ENCODE data around the gene BMP4. TPM values are rescaled to one million over a fixed set of nuclear protein-coding genes. Genes with fewer than 3 reads are reported as not detected.

The BMP4 gene
- total and polyA plus RNA-seq, 5 donors from 2014 or later, result 0.29 TPM; not detected in 4

GRCh38 chr14:53948205-53948884 lies 8.3 kb downstream of the BMP4 start:
- Mint-ChIP-seq H3K4me3 (peak overlapping the region in 1 of 4 donors; percentile 13), H3K9me3 (peaks cover 0 to 2% (median 0%) of the 10 kb centered on the region in 7 donors), H3K36me3 (no peaks in the 10 kb centered on the region), H3K4me1 (peaks cover 0 to 9% (median 2%) of the 10 kb centered on the region in 4 donors), H3K27ac (no peak overlapping the region), H3K27me3 (peaks cover 70% of the 10 kb centered on the region)
- H3K9me3 ChIP-seq (ENCODE audit: control insufficient read depth in 2 of 2, low read length in 2 of 2), result no peaks in the 10 kb centered on the region
- no peak overlapping the region for H3K4me3 ChIP-seq (ENCODE audit: low read depth, low read length)
- DNase-seq, result no peak
- H3K27me3 ChIP-seq (ENCODE audit: control insufficient read depth, insufficient read depth, low read length), result peaks cover 14% of the 10 kb centered on the region
- ATAC-seq (ENCODE audit: low read depth in 2 of 2), result no peak
- H3K27ac ChIP-seq (ENCODE audit: insufficient read depth, low read length, poor library complexity, severe bottlenecking), result no peak overlapping the region
- H3K4me1 ChIP-seq (ENCODE audit: control insufficient read depth, insufficient read depth, low read length, poor library complexity, severe bottlenecking), result peaks cover 4% of the 10 kb centered on the region
- H3K36me3 ChIP-seq (ENCODE audit: control insufficient read depth, insufficient read depth, low read length), result no peaks in the 10 kb centered on the region

DNA sequence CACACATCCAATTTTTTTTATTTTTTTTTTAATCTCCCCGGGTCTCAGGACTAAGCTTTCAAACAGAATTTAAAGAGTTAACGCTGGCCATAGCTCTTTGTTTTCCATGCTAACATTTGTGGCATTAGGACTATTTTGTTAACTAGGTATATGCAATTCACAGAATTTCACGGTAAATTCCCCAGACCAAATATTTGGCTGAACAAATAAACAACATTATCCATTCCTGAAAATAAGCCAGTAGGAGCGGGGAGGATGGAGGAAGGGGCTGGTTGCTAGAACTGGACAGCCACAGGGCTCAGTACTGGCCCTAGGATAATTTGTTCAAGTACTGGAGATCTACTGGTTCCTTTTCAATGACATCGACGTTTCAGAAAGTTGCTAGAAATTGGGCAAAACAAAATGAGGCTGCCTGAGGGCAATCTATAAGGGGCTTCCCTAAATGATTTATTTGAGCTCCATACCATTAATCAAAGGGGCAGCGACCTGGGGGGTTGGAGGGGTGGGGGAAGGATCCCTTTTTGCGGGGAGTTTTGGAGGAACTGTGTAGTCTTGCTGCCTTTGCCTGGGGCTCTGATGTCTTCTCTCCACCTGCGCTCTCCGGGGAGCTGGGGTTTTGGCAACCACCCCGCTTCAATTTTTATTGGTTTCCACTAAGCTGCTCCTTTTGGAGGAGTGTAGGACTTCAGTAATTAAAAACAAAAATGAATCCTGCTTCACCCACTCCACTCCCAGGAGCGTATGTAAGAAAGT lies 9.0 kb downstream of the BMP4 start:
- no peak for DNase-seq
- H3K9me3 ChIP-seq (ENCODE audit: control insufficient read depth in 2 of 2, low read length in 2 of 2), result no peaks in the 10 kb centered on the region
- H3K27ac ChIP-seq (ENCODE audit: insufficient read depth, low read length, poor library complexity, severe bottlenecking), result no peak overlapping the region
- Mint-ChIP-seq H3K4me1 (peaks cover 0 to 3% (median 0%) of the 10 kb centered on the region in 4 donors), H3K27ac (peak overlapping the region in 1 of 3 donors; percentile 52), H3K36me3 (no peaks in the 10 kb centered on the region), H3K27me3 (peaks cover 64% of the 10 kb centered on the region), H3K9me3 (peaks cover 0 to 2% (median 0%) of the 10 kb centered on the region in 7 donors), H3K4me3 (peak overlapping the region in 1 of 4 donors; percentile 13)
- H3K4me1 ChIP-seq (ENCODE audit: control insufficient read depth, insufficient read depth, low read length, poor library complexity, severe bottlenecking), result no peaks in the 10 kb centered on the region
- H3K36me3 ChIP-seq (ENCODE audit: control insufficient read depth, insufficient read depth, low read length), result no peaks in the 10 kb centered on the region
- peaks cover 14% of the 10 kb centered on the region for H3K27me3 ChIP-seq (ENCODE audit: control insufficient read depth, insufficient read depth, low read length)
- H3K4me3 ChIP-seq (ENCODE audit: low read depth, low read length), result no peak overlapping the region
- no peak for ATAC-seq (ENCODE audit: low read depth in 2 of 2)

DNA sequence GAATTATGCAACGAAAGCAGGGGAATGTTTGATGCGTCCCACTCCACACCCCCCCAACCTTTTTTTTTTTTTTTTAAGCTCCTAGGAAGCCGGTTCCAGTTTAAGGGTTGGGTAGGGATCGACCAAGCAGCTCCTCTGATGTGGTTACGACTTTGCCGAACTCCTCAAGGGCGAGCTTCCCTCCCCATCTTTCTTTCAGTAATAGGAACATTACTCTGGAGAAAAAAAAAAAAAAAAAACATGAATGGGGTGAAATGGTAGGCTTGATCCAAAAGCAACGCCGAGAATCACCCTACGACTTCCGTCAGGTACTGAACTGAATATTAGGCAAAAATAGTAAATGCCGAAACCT lies 9.6 kb downstream of the BMP4 start:
- Histone ChIP-seq H3K4me3 (ENCODE audit: low read depth, low read length) (no peak overlapping the region), H3K27ac (ENCODE audit: insufficient read depth, low read length, poor library complexity, severe bottlenecking) (no peak overlapping the region), H3K4me1 (ENCODE audit: control insufficient read depth, insufficient read depth, low read length, poor library complexity, severe bottlenecking) (no peaks in the 10 kb centered on the region), H3K9me3 (ENCODE audit: control insufficient read depth in 2 of 2, low read length in 2 of 2) (no peaks in the 10 kb centered on the region), H3K36me3 (ENCODE audit: control insufficient read depth, insufficient read depth, low read length) (no peaks in the 10 kb centered on the region), H3K27me3 (ENCODE audit: control insufficient read depth, insufficient read depth, low read length) (peaks cover 16% of the 10 kb centered on the region)
- Mint-ChIP-seq H3K4me3 (no peak overlapping the region), H3K9me3 (peaks cover 0 to 2% (median 0%) of the 10 kb centered on the region in 7 donors), H3K27me3 (peaks cover 61% of the 10 kb centered on the region), H3K27ac (no peak overlapping the region), H3K4me1 (no peaks in the 10 kb centered on the region), H3K36me3 (no peaks in the 10 kb centered on the region)
- DNase-seq (no peak), ATAC-seq (ENCODE audit: low read depth in 2 of 2) (no peak)

- Mint-ChIP-seq H3K27ac (no peak overlapping the region), H3K27me3 (peaks cover 58% of the 10 kb centered on the region), H3K4me1 (no peaks in the 10 kb centered on the region), H3K9me3 (peaks cover 0 to 2% (median 0%) of the 10 kb centered on the region in 7 donors), H3K4me3 (no peak overlapping the region), H3K36me3 (no peaks in the 10 kb centered on the region)
- ATAC-seq (ENCODE audit: low read depth in 2 of 2) (no peak), DNase-seq (no peak)
- H3K27me3 ChIP-seq (ENCODE audit: control insufficient read depth, insufficient read depth, low read length), result peaks cover 16% of the 10 kb centered on the region
- no peak overlapping the region for H3K4me3 ChIP-seq (ENCODE audit: low read depth, low read length)
- H3K9me3 ChIP-seq (ENCODE audit: control insufficient read depth in 2 of 2, low read length in 2 of 2), result no peaks in the 10 kb centered on the region
- no peaks in the 10 kb centered on the region for H3K36me3 ChIP-seq (ENCODE audit: control insufficient read depth, insufficient read depth, low read length)
- no peaks in the 10 kb centered on the region for H3K4me1 ChIP-seq (ENCODE audit: control insufficient read depth, insufficient read depth, low read length, poor library complexity, severe bottlenecking)
- H3K27ac ChIP-seq (ENCODE audit: insufficient read depth, low read length, poor library complexity, severe bottlenecking), result no peak overlapping the region
Measured at GRCh38 chr14:53946404-53947093, 10.1 kb downstream of the BMP4 start.

GRCh38 chr14:53946071-53946403 lies 10.6 kb downstream of the BMP4 start:
- no peaks in the 10 kb centered on the region for H3K9me3 ChIP-seq (ENCODE audit: control insufficient read depth in 2 of 2, low read length in 2 of 2)

DNA sequence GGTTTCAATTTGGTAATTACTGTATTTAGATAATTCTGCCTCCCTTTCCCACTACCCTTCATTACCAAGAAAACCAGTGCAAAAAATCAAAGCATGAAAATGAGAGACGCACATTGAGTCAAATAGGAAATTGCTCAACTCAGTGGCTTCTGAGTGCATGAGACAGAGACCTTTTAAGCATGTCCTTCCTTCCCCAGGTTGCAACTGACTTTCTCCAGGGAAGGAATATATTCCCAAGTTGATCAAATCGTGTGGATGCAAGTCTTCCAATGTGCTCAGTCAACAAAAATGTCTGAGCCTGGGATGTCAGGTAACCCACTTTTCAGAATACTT lies 12.9 kb downstream of the BMP4 start:
- Histone ChIP-seq H3K27ac (ENCODE audit: insufficient read depth, low read length, poor library complexity, severe bottlenecking) (no peak overlapping the region), H3K4me3 (ENCODE audit: low read depth, low read length) (no peak overlapping the region), H3K4me1 (ENCODE audit: control insufficient read depth, insufficient read depth, low read length, poor library complexity, severe bottlenecking) (no peaks in the 10 kb centered on the region), H3K9me3 (ENCODE audit: control insufficient read depth in 2 of 2, low read length in 2 of 2) (no peaks in the 10 kb centered on the region), H3K27me3 (ENCODE audit: control insufficient read depth, insufficient read depth, low read length) (peaks cover 15% of the 10 kb centered on the region), H3K36me3 (ENCODE audit: control insufficient read depth, insufficient read depth, low read length) (no peaks in the 10 kb centered on the region)
- H3K27me3 Mint-ChIP-seq, result peaks cover 43% of the 10 kb centered on the region
- H3K4me1 Mint-ChIP-seq, result no peaks in the 10 kb centered on the region
- peaks cover 0 to 2% (median 0%) of the 10 kb centered on the region in 7 donors for H3K9me3 Mint-ChIP-seq
- no peak overlapping the region for H3K27ac Mint-ChIP-seq
- no peak for ATAC-seq (ENCODE audit: low read depth in 2 of 2)
- no peak overlapping the region for H3K4me3 Mint-ChIP-seq
- no peak for DNase-seq
- H3K36me3 Mint-ChIP-seq, result no peaks in the 10 kb centered on the region

More at GRCh38 chr14:53946071-53946403, 10.6 kb downstream of the BMP4 start:
- Histone ChIP-seq H3K4me1 (ENCODE audit: control insufficient read depth, insufficient read depth, low read length, poor library complexity, severe bottlenecking) (no peaks in the 10 kb centered on the region), H3K36me3 (ENCODE audit: control insufficient read depth, insufficient read depth, low read length) (no peaks in the 10 kb centered on the region), H3K27me3 (ENCODE audit: control insufficient read depth, insufficient read depth, low read length) (peaks cover 16% of the 10 kb centered on the region), H3K27ac (ENCODE audit: insufficient read depth, low read length, poor library complexity, severe bottlenecking) (no peak overlapping the region), H3K4me3 (ENCODE audit: low read depth, low read length) (no peak overlapping the region)
- Mint-ChIP-seq H3K36me3 (no peaks in the 10 kb centered on the region), H3K27me3 (peaks cover 54% of the 10 kb centered on the region), H3K9me3 (peaks cover 0 to 2% (median 0%) of the 10 kb centered on the region in 7 donors), H3K27ac (no peak overlapping the region), H3K4me1 (no peaks in the 10 kb centered on the region), H3K4me3 (no peak overlapping the region)
- DNase-seq (no peak), ATAC-seq (ENCODE audit: low read depth in 2 of 2) (no peak)

GRCh38 chr14:53942970-53943750 lies 13.5 kb downstream of the BMP4 start:
- H3K27ac ChIP-seq (ENCODE audit: insufficient read depth, low read length, poor library complexity, severe bottlenecking), result no peak overlapping the region
- H3K4me3 ChIP-seq (ENCODE audit: low read depth, low read length), result no peak overlapping the region
- Mint-ChIP-seq H3K27me3 (peaks cover 42% of the 10 kb centered on the region), H3K4me1 (no peaks in the 10 kb centered on the region), H3K9me3 (peaks cover 0 to 2% (median 0%) of the 10 kb centered on the region in 7 donors), H3K27ac (no peak overlapping the region), H3K4me3 (no peak overlapping the region), H3K36me3 (no peaks in the 10 kb centered on the region)
- DNase-seq (no peak), ATAC-seq (ENCODE audit: low read depth in 2 of 2) (no peak)
- no peaks in the 10 kb centered on the region for H3K9me3 ChIP-seq (ENCODE audit: control insufficient read depth in 2 of 2, low read length in 2 of 2)
- peaks cover 15% of the 10 kb centered on the region for H3K27me3 ChIP-seq (ENCODE audit: control insufficient read depth, insufficient read depth, low read length)
- no peaks in the 10 kb centered on the region for H3K36me3 ChIP-seq (ENCODE audit: control insufficient read depth, insufficient read depth, low read length)
- no peaks in the 10 kb centered on the region for H3K4me1 ChIP-seq (ENCODE audit: control insufficient read depth, insufficient read depth, low read length, poor library complexity, severe bottlenecking)

All from CD4-positive, CD25-positive, alpha-beta regulatory T cell (primary cell).